Activated naive CD8-positive, alpha-beta T cell treated with anti-CD3 and anti-CD28 coated beads, Interleukin-2, amount 50 U/mL, for 24 hours (primary cell): ENCODE results near the gene NUTM1.
"Not testable (repeated sequence)": the region's sequence is repeated elsewhere in the genome, so short reads cannot be mapped to it uniquely, and the experiment has no call there.

Experiments used
- ATAC-seq: fragments of 150-1000 bp; cut with Tn5 transposase; one replicate; pipeline ENCODE4 v1.10.0; 2021
- DNase-seq: peaks from one replicate; pipeline ENCODE4 v3.0.0; 2021
- H3K27ac Mint-ChIP-seq: one replicate; pipeline ENCODE4 v1.8.0; 2021; ENCODE audit warnings: mild to moderate bottlenecking, mixed read lengths
- H3K27me3 Mint-ChIP-seq: one replicate; pipeline ENCODE4 v1.8.0; 2021; ENCODE audit warnings: mixed read lengths
- H3K36me3 Mint-ChIP-seq: one replicate; pipeline ENCODE4 v1.8.0; 2021; ENCODE audit warnings: low read depth, mixed read lengths
- H3K4me1 Mint-ChIP-seq: one replicate; pipeline ENCODE4 v1.8.0; 2021; ENCODE audit warnings: mixed read lengths
- H3K4me3 Mint-ChIP-seq: one replicate; pipeline ENCODE4 v1.8.0; 2021; ENCODE audit warnings: mild to moderate bottlenecking, moderate library complexity, mixed read lengths
- H3K9me3 Mint-ChIP-seq: one replicate; pipeline ENCODE4 v1.8.0; 2021; ENCODE audit warnings: mixed read lengths

NUTM1 gene

DNA sequence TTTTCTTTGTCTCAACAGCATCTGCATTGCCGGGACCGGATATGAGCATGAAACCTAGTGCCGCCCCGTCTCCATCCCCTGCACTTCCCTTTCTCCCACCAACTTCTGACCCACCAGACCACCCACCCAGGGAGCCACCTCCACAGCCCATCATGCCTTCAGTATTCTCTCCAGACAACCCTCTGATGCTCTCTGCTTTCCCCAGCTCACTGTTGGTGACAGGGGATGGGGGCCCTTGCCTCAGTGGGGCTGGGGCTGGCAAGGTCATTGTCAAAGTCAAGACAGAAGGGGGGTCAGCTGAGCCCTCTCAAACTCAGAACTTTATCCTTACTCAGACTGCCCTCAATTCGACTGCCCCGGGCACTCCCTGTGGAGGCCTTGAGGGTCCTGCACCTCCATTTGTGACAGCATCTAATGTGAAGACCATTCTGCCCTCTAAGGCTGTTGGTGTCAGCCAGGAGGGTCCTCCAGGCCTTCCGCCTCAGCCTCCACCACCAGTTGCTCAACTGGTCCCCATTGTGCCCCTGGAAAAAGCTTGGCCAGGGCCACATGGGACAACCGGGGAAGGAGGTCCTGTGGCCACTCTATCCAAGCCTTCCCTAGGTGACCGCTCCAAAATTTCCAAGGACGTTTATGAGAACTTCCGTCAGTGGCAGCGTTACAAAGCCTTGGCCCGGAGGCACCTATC, 5.0 kb downstream of the NUTM1 start:
- DNase-seq (no peak), ATAC-seq (no peak)
- Mint-ChIP-seq H3K4me1 (no peaks in the 10 kb centered on the region), H3K27ac (no peak overlapping the region), H3K36me3 (peaks cover 3% of the 10 kb centered on the region), H3K4me3 (no peak overlapping the region), H3K27me3 (no peaks in the 10 kb centered on the region), H3K9me3 (no peaks in the 10 kb centered on the region)

DNA sequence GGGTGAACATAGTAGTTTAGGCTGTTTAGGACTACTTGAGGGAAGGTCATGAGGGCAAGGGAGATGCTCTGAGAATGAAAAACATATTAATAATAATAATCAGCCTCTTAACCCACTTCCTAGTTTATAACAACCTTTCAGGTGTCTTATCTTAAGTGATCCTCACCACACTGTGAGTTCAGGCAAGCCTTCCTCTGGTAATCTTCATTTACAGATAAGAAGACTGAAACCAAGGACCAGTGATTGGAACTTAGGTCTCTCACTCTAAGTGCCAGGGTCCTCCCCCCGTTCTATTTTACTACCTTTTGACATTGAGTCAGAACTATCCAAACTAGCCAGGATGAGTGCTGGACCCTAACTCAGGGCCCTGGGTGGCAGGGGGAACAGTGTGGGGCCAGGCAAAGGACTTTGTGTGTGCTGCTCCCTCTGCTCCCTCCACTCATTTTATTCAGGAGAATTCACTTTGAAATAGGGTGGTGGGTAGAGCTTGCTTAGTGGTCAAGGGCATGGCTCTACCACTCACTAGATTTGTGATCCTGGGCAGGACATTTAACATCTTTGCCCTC, 5.7 kb downstream of the NUTM1 start:
- H3K36me3 Mint-ChIP-seq: peaks cover 3% of the 10 kb centered on the region
- no peaks in the 10 kb centered on the region for H3K9me3 Mint-ChIP-seq
- H3K4me1 Mint-ChIP-seq: no peaks in the 10 kb centered on the region
- DNase-seq: no peak
- H3K27me3 Mint-ChIP-seq: no peaks in the 10 kb centered on the region
- no peak for ATAC-seq
- H3K4me3 Mint-ChIP-seq: no peak overlapping the region
- no peak overlapping the region for H3K27ac Mint-ChIP-seq

DNA sequence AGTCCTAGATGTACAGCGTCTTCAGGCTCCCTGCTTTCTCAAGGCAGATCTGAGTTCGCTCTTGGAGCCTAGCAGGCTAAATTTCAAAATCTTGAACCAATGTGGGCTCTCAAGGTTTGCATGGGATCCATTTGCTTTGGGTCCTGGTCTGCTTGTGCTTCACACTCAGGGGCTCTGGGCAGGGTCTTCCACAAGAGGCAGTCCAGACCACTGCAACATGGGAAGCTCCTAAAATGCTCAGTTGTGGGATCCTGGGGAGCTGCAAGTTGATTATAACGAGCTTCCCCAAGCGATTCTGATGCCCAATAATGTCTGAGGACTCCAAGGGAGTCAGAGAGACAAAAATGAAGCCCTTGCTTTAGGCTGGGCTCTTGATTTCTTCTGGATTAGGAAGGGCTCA, 6.7 kb downstream of the NUTM1 start:
- no peaks in the 10 kb centered on the region for H3K9me3 Mint-ChIP-seq
- H3K27me3 Mint-ChIP-seq: no peaks in the 10 kb centered on the region
- no peak overlapping the region for H3K27ac Mint-ChIP-seq
- no peak overlapping the region for H3K4me3 Mint-ChIP-seq
- no peak for DNase-seq
- no peaks in the 10 kb centered on the region for H3K4me1 Mint-ChIP-seq
- no peak for ATAC-seq
- peaks cover 3% of the 10 kb centered on the region for H3K36me3 Mint-ChIP-seq

DNA sequence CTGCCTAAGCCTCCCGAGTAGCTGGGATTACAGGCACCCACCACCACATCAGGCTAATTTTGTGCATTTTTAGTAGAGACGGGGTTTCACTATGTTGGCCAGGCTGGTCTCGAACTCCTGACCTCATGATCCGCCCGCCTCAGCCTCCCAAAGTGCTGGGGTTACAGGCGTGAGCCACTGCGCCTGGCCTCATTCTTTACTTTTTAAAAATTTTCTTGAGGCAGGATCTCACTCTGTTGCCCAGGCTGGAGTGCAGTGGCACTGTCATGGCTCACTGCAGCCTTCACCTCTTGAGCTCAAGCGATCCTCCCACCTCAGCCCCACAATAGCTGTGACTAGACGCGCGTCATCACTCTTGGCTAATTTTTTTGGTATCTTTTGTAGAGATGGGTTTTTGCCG, 9.9 kb downstream of the NUTM1 start:
- not testable (repeated sequence) for DNase-seq, H3K4me3 Mint-ChIP-seq, H3K27me3 Mint-ChIP-seq, H3K27ac Mint-ChIP-seq, ATAC-seq, H3K9me3 Mint-ChIP-seq, H3K36me3 Mint-ChIP-seq, H3K4me1 Mint-ChIP-seq

DNA sequence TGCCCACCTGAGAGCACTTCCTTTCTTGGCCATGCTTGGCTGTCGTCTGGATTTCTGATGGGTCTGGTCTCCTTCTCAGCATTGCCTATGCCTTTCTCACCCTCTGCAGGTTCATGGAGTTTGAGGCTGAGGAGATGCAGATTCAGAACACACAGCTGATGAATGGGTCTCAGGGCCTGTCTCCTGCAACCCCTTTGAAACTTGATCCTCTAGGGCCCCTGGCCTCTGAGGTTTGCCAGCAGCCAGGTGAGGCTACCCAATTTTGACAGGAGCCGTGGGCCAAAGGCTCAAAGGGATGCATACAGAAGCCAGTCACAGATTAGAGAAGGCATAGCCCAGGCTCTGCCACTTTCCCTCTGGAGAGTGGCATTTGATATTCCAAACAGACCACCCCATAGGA, 10.5 kb downstream of the NUTM1 start:
- no peak for ATAC-seq
- H3K27ac Mint-ChIP-seq: no peak overlapping the region
- no peaks in the 10 kb centered on the region for H3K9me3 Mint-ChIP-seq

DNA sequence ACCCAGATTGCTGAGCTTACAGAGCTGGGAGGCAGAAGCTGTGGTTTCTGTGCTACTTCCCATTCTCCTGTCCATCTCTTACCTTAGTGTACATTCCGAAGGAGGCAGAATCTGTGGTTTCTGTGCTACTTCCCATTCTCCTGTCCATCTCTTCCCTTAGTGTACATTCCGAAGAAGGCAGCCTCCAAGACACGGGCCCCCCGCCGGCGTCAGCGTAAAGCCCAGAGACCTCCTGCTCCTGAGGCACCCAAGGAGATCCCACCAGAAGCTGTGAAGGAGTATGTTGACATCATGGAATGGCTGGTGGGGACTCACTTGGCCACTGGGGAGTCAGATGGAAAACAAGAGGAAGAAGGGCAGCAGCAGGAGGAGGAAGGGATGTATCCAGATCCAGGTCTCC, 11.2 kb downstream of the NUTM1 start:
- H3K27ac Mint-ChIP-seq: no peak overlapping the region
- no peaks in the 10 kb centered on the region for H3K9me3 Mint-ChIP-seq
- no peak for ATAC-seq
- no peaks in the 10 kb centered on the region for H3K4me1 Mint-ChIP-seq
- no peak overlapping the region for H3K4me3 Mint-ChIP-seq
- H3K27me3 Mint-ChIP-seq: no peaks in the 10 kb centered on the region
- peaks cover 16% of the 10 kb centered on the region for H3K36me3 Mint-ChIP-seq
- DNase-seq: no peak

More for the DNA sequence above, 10.5 kb downstream of the NUTM1 start:
- no peak for DNase-seq
- H3K4me3 Mint-ChIP-seq: no peak overlapping the region
- no peaks in the 10 kb centered on the region for H3K4me1 Mint-ChIP-seq
- no peaks in the 10 kb centered on the region for H3K27me3 Mint-ChIP-seq
- H3K36me3 Mint-ChIP-seq: peaks cover 12% of the 10 kb centered on the region

DNA sequence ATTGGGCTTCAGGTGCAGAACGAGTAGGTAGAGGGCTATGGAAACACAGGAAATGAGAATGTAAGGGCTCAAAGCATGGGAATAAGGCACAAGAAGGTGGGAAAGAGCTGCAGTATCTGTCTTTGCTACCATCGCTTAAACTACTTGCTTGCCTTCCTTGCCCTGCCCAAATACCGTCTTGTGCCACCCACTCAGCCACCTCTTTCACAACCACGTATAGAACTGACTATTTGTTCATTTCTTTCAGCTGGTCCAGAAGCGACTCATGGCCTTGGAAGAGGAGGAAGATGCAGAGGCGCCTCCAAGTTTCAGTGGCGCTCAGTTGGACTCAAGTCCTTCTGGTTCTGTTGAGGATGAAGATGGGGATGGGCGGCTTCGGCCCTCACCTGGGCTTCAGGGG, 12.1 kb downstream of the NUTM1 start:
- H3K27ac Mint-ChIP-seq: no peak overlapping the region
- no peak for DNase-seq
- H3K4me1 Mint-ChIP-seq: no peaks in the 10 kb centered on the region
- H3K9me3 Mint-ChIP-seq: no peaks in the 10 kb centered on the region
- peaks cover 17% of the 10 kb centered on the region for H3K36me3 Mint-ChIP-seq
- H3K4me3 Mint-ChIP-seq: no peak overlapping the region
- ATAC-seq: no peak
- H3K27me3 Mint-ChIP-seq: no peaks in the 10 kb centered on the region

DNA sequence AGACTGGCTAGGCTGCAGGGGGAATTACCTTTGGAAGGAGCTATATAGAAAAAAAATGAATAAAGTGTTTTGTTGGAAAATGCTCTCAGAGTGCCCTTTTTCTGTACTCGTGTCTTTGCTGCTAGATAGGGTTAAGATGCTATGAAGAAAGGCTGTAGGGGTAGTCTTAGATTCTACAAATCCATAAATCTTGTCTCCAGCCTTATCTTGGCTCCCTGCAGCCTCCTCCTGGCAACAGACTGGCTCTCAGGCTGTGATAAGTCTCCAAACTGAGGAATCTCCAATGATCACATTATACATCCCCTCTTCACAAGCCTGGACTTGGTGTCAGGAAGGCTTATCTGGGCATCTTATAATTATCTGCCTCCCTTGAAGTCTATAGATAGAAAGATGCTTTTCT, 14.5 kb downstream of the NUTM1 start:
- DNase-seq: no peak
- no peak for ATAC-seq
- Mint-ChIP-seq H3K4me3 (no peak overlapping the region), H3K9me3 (no peaks in the 10 kb centered on the region), H3K27me3 (no peaks in the 10 kb centered on the region), H3K36me3 (peaks cover 22% of the 10 kb centered on the region), H3K4me1 (no peaks in the 10 kb centered on the region), H3K27ac (no peak overlapping the region)

DNA sequence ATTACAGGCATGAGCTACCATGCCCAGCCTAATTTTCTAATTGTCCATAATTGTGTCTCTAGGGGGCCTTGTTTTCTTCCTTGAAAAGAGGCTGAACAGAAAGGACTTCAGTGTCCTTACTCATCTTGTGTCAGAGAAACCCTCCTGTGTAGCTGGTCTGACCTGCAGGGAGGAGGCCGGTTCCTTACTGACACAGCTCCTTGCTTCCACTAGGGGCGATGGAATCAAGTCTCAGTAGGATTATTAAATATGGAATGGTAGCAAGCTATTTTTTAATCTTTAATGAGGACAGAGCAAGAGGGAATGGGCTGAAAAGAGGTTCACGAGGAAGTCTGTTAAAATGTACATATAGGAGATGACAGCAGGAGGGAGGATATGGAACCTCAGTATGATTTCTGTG, 15.3 kb downstream of the NUTM1 start:
- H3K27me3 Mint-ChIP-seq: no peaks in the 10 kb centered on the region
- no peak overlapping the region for H3K4me3 Mint-ChIP-seq
- H3K27ac Mint-ChIP-seq: no peak overlapping the region
- no peak for ATAC-seq
- no peak for DNase-seq
- H3K4me1 Mint-ChIP-seq: peaks cover 3% of the 10 kb centered on the region
- peaks cover 25% of the 10 kb centered on the region for H3K36me3 Mint-ChIP-seq
- no peaks in the 10 kb centered on the region for H3K9me3 Mint-ChIP-seq

DNA sequence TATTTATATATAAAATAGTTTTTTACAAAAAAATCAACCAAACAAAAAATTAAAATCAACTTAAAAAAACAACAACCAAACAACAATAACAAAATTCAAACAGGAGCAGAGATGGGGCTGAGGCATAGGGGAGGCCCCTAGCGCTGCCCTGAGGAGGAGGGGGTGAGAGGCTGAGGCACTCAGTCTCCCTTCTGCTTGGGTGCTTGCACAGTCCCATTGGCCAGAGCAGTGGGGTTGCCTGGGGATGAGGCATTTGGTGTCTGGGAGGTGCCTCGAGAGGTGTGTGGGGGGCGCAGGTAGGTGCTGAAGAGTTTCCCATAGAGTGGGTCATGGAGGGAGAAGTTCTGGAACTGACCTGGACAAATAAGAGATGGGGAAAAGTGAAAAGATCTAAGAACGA, 15.8 kb downstream of the NUTM1 start:
- Mint-ChIP-seq H3K4me3 (no peak overlapping the region), H3K36me3 (peaks cover 28% of the 10 kb centered on the region), H3K27me3 (no peaks in the 10 kb centered on the region), H3K9me3 (no peaks in the 10 kb centered on the region), H3K4me1 (peaks cover 3% of the 10 kb centered on the region), H3K27ac (no peak overlapping the region)
- no peak for DNase-seq
- ATAC-seq: no peak

DNA sequence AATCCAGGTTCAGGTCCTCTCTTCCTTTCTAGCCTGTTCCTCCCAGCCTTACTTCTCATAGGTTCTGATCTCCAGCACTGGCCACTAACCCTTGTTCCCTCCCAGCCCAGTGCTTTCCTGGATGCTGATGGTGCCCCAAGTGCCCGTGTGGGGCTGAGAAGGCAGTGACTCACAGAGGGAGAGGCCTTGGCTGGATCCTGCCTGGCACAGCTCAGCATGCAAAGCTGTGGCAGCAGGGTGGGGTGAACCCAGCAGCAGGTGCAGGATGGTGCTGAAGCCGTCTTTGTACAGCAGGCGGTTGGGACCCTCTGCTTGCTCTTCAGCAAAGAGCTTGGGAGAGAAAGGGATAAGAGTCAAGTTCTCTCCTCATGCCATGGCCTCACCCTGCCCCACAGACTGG, 16.3 kb downstream of the NUTM1 start:
- Mint-ChIP-seq H3K27ac (no peak overlapping the region), H3K27me3 (no peaks in the 10 kb centered on the region), H3K9me3 (no peaks in the 10 kb centered on the region), H3K4me3 (no peak overlapping the region), H3K4me1 (peaks cover 3% of the 10 kb centered on the region), H3K36me3 (peaks cover 28% of the 10 kb centered on the region)
- no peak for ATAC-seq
- no peak for DNase-seq

DNA sequence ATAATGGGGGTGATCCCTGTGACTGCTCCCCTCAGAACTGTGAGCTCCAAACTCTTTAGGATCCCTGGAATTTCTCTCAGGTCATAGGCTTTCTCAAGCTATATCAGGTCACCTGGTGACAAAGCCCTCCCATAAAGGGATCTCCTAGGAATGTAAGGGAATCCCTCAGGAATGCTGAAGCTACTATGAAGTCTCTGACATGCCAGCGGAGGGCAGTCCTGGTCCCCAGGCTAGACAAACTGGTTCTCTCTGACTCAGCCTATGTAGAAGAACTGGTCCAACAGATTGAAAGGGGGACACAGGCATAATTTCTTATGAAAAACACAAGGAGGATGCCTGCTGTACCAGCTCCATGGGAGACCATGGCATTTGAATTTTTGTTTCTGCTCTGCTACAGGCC, 17.2 kb downstream of the NUTM1 start:
- H3K27ac Mint-ChIP-seq: no peak overlapping the region
- no peak overlapping the region for H3K4me3 Mint-ChIP-seq
- ATAC-seq (no peak), DNase-seq (no peak)
- peaks cover 9% of the 10 kb centered on the region for H3K4me1 Mint-ChIP-seq
- peaks cover 32% of the 10 kb centered on the region for H3K36me3 Mint-ChIP-seq
- no peaks in the 10 kb centered on the region for H3K27me3 Mint-ChIP-seq
- no peaks in the 10 kb centered on the region for H3K9me3 Mint-ChIP-seq

DNA sequence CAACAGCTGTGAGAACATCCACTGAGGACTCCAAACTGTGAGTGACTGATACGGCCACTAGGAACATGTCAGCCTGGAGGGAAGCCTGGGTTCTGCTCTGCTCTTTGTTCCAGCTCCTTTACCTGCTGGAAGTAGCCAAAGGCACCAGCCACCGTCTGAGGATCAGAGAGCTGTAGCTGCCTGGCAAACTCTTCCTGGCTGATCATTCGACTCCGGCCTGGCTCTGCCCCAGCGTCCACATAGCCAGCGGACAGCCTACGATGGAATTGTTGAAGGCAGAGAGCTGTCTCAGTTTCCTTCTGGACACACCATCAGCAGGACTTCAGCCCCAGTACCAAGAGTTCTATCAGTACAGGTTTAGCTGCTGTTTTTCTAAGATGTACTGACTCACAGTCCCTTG, 18.2 kb downstream of the NUTM1 start:
- H3K4me3 Mint-ChIP-seq: no peak overlapping the region
- H3K4me1 Mint-ChIP-seq: peaks cover 19% of the 10 kb centered on the region
- H3K27me3 Mint-ChIP-seq: no peaks in the 10 kb centered on the region
- no peak overlapping the region for H3K27ac Mint-ChIP-seq
- H3K36me3 Mint-ChIP-seq: peaks cover 32% of the 10 kb centered on the region
- no peak for DNase-seq
- H3K9me3 Mint-ChIP-seq: no peaks in the 10 kb centered on the region
- no peak for ATAC-seq

DNA sequence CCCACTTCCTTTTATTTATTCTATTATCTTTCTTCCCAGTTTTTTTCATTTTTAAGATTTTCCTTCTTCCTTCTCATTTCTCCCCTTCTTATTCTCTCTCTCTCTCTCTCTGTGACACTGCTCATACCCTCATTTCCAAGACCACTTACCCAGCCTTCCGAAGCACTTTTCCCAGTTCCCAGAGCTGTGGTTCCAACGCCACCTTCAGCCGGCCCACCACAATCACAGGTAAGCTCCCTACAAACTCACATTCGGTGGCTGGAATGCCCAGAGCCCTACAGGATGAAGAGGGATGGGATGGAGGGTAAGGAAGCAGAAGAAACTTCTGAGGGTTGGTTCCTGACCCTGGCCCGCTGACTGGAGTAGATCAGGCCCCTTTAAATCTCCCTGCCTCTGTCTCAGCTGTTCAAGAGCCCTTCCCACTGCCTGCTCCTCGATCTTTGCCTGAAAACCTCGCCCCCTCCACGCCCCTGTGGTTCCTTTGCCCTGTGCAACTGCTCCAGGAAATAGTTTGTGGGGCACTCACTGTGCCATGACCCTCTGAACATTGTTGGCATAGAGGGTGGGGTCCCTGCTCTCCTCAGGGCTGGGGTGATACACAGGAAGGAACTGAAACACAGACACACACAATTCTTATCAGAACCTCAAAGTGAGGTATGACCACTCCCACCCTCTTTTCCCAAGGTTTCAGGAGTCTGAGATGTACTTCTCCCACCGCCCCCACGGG, 19.1 kb downstream of the NUTM1 start:
- no peak for DNase-seq
- no peak overlapping the region for H3K27ac Mint-ChIP-seq
- peaks cover 32% of the 10 kb centered on the region for H3K36me3 Mint-ChIP-seq
- no peaks in the 10 kb centered on the region for H3K27me3 Mint-ChIP-seq
- no peak overlapping the region for H3K4me3 Mint-ChIP-seq
- H3K4me1 Mint-ChIP-seq: peaks cover 23% of the 10 kb centered on the region
- H3K9me3 Mint-ChIP-seq: no peaks in the 10 kb centered on the region
- ATAC-seq: no peak

DNA sequence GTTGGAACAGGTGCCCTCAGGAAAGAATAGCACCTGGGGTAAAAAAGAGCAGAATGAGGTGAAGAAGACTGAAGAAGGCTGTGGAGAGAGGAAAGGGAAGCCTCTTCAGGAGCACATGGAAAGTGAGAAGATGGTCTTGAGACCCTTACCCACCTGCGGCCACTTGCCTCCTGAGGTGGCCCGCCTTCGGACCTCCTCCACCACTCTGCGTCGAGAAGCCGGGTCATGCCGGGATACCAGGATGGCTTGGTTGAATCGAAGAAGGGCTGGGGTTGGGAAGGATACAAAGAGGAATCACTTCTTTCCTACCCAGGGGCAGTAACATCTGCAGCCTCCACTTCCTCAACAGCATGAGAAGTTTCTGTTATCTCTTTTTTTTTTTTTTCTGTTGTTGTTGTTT, 20.9 kb downstream of the NUTM1 start:
- H3K27ac Mint-ChIP-seq: no peak overlapping the region
- no peak overlapping the region for H3K4me3 Mint-ChIP-seq
- H3K27me3 Mint-ChIP-seq: no peaks in the 10 kb centered on the region

More for the DNA sequence above, 20.9 kb downstream of the NUTM1 start:
- DNase-seq (no peak), ATAC-seq (no peak)
- Mint-ChIP-seq H3K4me1 (peaks cover 29% of the 10 kb centered on the region), H3K9me3 (no peaks in the 10 kb centered on the region), H3K36me3 (peaks cover 21% of the 10 kb centered on the region)
